Thoracic aorta (tissue), 2 donors: ENCODE results near the gene ADH1C. TPM values are rescaled to one million over a fixed set of nuclear protein-coding genes. Genes with fewer than 3 reads are reported as not detected.
"Not testable (repeated sequence)": the region's sequence is repeated elsewhere in the genome, so short reads cannot be mapped to it uniquely, and the experiment has no call there.

ENCODE experiments used
- ATAC-seq: fragments of 150-250 bp; one replicate; pipeline ENCODE4 v1.8.0; 2017; ENCODE audit warnings: low read depth; ENCODE audit not compliant: insufficient number of reproducible peaks, low FRiP score
- DNase-seq: peaks from one replicate; pipeline ENCODE4 v3.0.0-alpha.2; 2020; ENCODE audit warnings: low spot score
- H3K27ac ChIP-seq, 2 donors: fragments of 200-600 bp; sonication (generic); 1 replicate in 1 of 2; 2 replicates in 1 of 2; pipeline ENCODE4 v1.5.1; 2016; ENCODE audit warnings: mild to moderate bottlenecking in 2 of 2, moderate library complexity in 2 of 2
- H3K27me3 ChIP-seq: fragments of 200-600 bp; sonication (generic); replicated peaks from 2 replicates; pipeline ENCODE4 v1.6.0; 2016; ENCODE audit warnings: mild to moderate bottlenecking; ENCODE audit not compliant: insufficient read depth
- H3K36me3 ChIP-seq: fragments of 200-600 bp; sonication (generic); one replicate; pipeline ENCODE4 v1.5.1; 2016
- H3K4me1 ChIP-seq, 2 donors: fragments of 200-600 bp; sonication (generic); 1 replicate in 1 of 2; 2 replicates in 1 of 2; pipeline versions ENCODE4 v1.5.1 to v1.6.0; 2016; ENCODE audit warnings: low read depth in 2 of 2, mild to moderate bottlenecking in 1 of 2; ENCODE audit not compliant: control insufficient read depth in 1 of 2
- H3K4me3 ChIP-seq: fragments of 200-600 bp; sonication (generic); 2 replicates; pipeline ENCODE4 v1.5.1; 2016; ENCODE audit warnings: mild to moderate bottlenecking
- H3K9me3 ChIP-seq: fragments of 200-600 bp; sonication (generic); 2 replicates; pipeline ENCODE4 v1.5.1; 2016
- CTCF ChIP-seq: fragments of 200-600 bp; sonication (generic); IDR thresholded peaks from one replicate; pipeline ENCODE4 v1.5.1; 2019; ENCODE audit warnings: antibody characterized with exemption
- total RNA-seq, 2 donors: library from RNA; depleted of rRNA; stranded (reverse); fragments of >200 nt; gene quantifications; one replicate each; pipeline versions ENCODE4 v1.1.0 to v1.2.3, GENCODE V29; 2016

ADH1C gene
- total RNA-seq, 2 donors from 2014 or later = 4.5 to 5.4 TPM

- H3K4me1 ChIP-seq = peaks cover 6 to 25% of the 10 kb centered on the region in 2 donors
- DNase-seq = no peak
- no peak overlapping the region for H3K4me3 ChIP-seq
- no peaks in the 10 kb centered on the region for H3K36me3 ChIP-seq
- no peak overlapping the region for H3K27ac ChIP-seq
- no peaks in the 10 kb centered on the region for H3K9me3 ChIP-seq
- no peak for ATAC-seq
- no peaks in the 10 kb centered on the region for H3K27me3 ChIP-seq
- no peak for TF ChIP-seq CTCF
These were observed 4.4 kb upstream of the ADH1C start for GRCh38 chr4:99356992-99357391.

GRCh38 chr4:99356149-99356548 is 3.6 kb upstream of the ADH1C start:
- H3K4me1 ChIP-seq = peaks cover 6 to 17% of the 10 kb centered on the region in 2 donors
- H3K4me3 ChIP-seq, H3K27ac ChIP-seq, H3K36me3 ChIP-seq, ATAC-seq, H3K27me3 ChIP-seq, H3K9me3 ChIP-seq, DNase-seq: not testable (repeated sequence)

GRCh38 chr4:99351487-99351886 is 1.1 kb downstream of the ADH1C start:
- H3K4me3 ChIP-seq = no peak overlapping the region
- TF ChIP-seq CTCF = no peak
- no peak for ATAC-seq
- H3K27me3 ChIP-seq = no peaks in the 10 kb centered on the region
- H3K36me3 ChIP-seq = no peaks in the 10 kb centered on the region
- H3K27ac ChIP-seq = no peak overlapping the region
- DNase-seq = no peak
- H3K4me1 ChIP-seq = no peaks in the 10 kb centered on the region
- no peaks in the 10 kb centered on the region for H3K9me3 ChIP-seq

- H3K4me3 ChIP-seq = no peak overlapping the region
- H3K27ac ChIP-seq = no peak overlapping the region
- no peak for DNase-seq
- no peak for ATAC-seq
- TF ChIP-seq CTCF = no peak
- H3K4me1 ChIP-seq = no peaks in the 10 kb centered on the region
- no peaks in the 10 kb centered on the region for H3K27me3 ChIP-seq
- no peaks in the 10 kb centered on the region for H3K9me3 ChIP-seq
- no peaks in the 10 kb centered on the region for H3K36me3 ChIP-seq
These were observed 3.2 kb downstream of the ADH1C start for GRCh38 chr4:99349338-99349737.

GRCh38 chr4:99342624-99343023 is 9.9 kb downstream of the ADH1C start:
- not testable (repeated sequence) for H3K27ac ChIP-seq, H3K36me3 ChIP-seq, H3K27me3 ChIP-seq, H3K4me3 ChIP-seq, H3K9me3 ChIP-seq, H3K4me1 ChIP-seq, ATAC-seq, DNase-seq

- H3K36me3 ChIP-seq = no peaks in the 10 kb centered on the region
- H3K4me1 ChIP-seq = peaks cover 5 to 6% of the 10 kb centered on the region in 2 donors
- H3K9me3 ChIP-seq = no peaks in the 10 kb centered on the region
- ATAC-seq (no peak), DNase-seq (no peak)
- H3K27ac ChIP-seq = no peak overlapping the region
- no peaks in the 10 kb centered on the region for H3K27me3 ChIP-seq
- TF ChIP-seq CTCF = no peak
- no peak overlapping the region for H3K4me3 ChIP-seq
These were observed 11.1 kb downstream of the ADH1C start for GRCh38 chr4:99341426-99341825.
